HT-29 (cell line): ENCODE measurements around the gene TEX30. TPM values are rescaled to one million over a fixed set of nuclear protein-coding genes. Genes with fewer than 3 reads are reported as not detected.
"Not testable (repeated sequence)": the region's sequence is repeated elsewhere in the genome, so short reads cannot be mapped to it uniquely, and the experiment has no call there.

Experiments
- DNase-seq: peaks from one replicate; pipeline ENCODE4 v3.0.0-alpha.2; 2015; ENCODE audit warnings: low spot score
- total RNA-seq: library from RNA; depleted of rRNA; stranded (reverse); fragments of >200 nt; shearing (Covaris generic); gene quantifications from 2 replicates; pipeline ENCODE4 v1.2.3, GENCODE V29; 2014; rRNA removed

Gene TEX30
- total RNA-seq: 15.4 and 19.4 TPM in 2 replicates

DNA sequence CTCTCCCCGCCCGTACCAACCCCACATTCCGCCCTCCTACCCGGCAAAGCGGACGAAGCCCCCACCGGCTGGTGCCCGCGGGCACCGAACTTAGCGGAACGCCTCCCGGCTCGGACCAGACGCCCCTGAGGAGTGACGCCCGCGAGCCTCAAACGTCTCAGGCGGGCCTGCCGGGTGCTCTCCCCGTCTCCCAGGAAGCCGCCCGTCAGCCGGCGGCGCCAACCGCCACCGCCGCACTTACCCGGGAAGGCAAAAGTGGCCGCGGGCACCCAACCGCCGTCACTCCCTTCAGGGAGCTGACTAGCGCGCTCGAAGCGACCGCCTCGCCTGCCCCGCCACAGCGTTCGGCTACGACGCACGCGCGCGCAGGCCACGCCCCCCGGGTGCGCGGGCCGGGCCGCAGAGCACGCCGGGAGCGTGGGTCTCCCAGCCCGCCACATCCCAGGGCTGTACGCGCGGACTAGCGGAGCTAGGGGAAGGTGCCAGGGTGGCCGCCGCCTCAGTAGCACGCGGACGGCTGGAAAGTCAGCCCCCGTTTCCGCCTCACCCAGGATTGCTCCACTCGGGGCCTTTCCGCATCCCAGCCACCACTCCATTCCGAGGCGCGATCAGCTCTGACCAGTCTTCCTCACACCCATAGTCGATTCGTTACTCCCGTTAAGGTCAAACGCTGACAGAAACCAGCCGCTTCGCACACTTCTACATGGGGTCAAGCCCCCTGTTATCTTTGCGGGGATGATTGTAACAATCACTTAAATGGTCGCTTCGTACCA, at the start of gene TEX30:
TSS of gene TEX30 (minus strand) at position 346 of the 773 bp plus-strand sequence. CDS start 3,760 bp downstream, outside the sequence.
- DNase-seq: peak; percentile 89

DNA sequence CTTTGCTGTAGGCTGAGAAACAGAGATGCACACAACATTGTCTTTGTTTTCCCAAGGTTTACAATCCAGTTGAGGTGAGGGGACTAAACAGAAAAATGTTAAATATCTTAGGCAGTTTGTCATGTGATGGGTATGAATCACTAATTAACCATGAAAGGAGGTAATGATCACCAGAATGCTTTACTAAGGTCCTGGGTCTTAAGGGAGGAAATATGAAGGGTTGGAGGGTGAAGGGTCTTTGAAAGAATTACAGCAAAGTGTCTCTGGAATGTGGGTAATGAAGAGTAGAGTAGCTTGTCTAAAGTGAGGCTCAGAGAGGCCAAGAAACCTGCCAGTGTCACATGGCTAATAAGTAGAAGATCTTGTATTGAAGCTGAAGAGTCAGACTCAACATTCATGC, 44.3 kb upstream of the TEX30 start:
- no peak for DNase-seq

DNA sequence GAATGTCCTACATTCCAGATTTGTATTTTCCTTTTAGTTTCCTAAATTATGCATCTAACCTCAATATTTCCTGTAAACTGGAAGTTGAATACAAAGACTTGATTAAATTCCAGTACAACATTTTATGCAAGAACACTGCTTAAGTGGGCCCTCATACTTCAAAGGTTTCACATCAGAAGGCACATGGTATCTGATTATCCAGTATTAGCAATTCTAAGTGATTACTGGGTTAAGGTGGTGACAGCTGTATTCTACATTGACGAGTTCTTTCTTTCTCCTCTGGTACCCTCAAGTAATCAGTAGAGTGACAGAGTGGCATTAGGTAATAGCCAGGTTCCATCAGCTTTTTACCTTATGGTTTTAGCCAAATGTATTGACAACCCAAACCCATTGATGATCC, 43.7 kb upstream of the TEX30 start:
- DNase-seq: no peak

DNA sequence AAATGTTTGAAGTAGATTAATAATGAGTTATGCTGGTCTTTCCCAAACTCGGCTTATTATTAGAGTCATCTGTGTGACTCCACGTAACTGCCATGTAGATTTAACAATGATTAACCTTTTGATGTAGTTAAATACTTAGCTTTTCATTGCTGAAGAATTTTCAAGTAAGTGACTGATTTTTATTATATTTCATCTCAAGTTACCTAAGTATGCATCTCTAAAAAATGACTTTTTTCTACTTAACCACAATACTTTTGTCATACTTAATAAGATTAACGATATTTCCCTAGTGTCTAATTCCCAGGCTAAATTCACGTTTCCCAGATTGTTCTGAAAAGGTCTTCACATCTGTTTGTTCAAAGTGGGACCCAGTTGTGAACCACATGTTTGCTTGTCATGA, 43.1 kb upstream of the TEX30 start:
- DNase-seq: no peak

DNA sequence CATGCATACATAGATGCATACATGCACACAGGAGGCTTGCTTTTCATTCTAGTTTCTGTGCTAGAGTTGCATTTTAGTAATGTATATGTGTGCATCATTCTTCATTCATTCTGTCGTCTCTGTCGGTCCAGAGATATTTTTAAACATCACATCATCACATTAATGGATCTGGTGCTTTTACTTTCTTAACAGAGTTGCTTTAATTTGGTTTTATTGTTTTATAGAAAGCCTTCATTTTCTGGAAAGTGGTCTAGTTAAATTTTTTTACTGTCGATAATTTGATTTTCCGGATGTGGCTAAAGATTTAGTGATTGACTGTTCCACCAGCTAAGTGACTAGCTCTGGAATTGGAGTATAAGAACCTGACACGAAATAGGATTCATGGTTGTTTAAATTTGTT, 42.2 kb upstream of the TEX30 start:
- no peak for DNase-seq

DNA sequence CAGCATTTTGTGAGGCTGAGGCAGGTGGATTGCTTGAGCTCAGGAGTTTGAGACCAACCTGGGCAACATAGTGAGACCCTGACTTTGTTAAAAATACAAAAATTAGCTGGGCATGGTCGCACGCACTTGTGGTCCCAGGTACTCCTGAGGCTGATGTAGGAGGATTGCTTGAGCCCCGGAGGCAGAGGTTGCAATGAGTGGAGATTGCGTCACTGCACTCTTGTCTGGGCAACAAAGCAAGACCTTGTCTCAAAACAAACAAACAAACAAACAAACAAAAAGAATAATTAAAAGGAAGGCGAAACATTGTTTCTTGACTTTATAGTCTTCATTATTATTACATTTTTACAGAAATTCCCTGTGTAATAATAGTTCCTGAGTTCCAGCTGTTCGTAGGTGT, 41.2 kb upstream of the TEX30 start:
- DNase-seq: no peak

DNA sequence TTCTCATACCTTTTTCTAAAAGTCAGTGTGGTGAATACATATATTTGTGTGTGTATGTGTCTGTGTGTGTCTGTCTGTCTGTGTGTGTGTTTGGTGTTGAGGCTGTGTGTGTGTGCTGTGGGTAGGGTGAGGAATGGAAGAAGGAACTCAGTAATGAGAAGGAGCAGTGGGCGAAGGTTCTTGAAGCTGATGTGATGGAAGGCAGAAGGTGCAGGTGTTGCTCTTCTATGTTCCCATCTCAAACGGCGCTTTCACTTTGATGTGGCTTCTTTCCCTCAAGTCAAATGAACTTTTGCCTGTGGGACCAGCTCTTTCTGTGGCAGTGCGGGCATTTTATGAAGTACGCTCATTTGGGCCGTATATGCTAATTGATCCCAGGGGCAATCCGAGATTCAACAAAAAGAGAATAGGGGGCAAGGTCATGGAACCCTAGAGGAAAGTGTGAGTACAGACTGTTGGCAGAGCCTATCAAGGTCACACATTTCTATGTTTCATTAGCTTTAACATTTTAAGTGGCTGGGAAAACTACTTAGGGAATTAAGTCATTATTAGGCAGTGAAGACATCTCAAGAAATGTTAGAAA, 40.5 kb upstream of the TEX30 start:
- no peak for DNase-seq

DNA sequence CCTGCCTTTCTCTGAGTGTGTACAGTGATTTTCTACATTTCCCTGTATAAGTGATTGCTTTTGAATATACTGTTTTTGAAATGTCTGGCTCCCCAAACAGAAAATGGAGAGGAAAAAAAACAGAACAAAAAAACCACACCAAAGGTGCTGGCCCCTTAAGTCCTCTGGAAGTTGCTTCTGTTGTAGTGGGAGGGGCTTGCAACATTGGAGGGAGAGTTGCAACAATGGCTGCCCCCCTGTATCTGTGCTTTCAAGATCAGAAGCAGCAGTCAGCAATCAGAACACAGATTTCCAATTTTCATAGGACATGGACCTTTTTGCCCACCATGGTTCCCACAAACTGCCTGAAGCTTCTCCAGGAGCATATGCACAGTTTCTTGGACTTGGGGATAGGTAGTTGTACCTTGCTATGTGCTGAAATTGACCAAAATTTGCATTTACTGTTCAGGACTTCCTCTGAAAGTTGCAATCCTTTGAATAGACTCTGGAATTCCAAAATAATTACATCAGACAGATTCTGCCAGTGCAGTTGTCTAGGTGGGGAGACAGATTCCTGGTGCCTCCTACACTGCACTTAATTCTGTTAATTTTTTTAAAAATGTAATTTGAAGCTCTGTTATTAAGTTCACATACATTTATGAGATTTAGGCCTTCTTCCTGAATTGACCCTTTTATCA, 39.2 kb upstream of the TEX30 start:
- DNase-seq: no peak

DNA sequence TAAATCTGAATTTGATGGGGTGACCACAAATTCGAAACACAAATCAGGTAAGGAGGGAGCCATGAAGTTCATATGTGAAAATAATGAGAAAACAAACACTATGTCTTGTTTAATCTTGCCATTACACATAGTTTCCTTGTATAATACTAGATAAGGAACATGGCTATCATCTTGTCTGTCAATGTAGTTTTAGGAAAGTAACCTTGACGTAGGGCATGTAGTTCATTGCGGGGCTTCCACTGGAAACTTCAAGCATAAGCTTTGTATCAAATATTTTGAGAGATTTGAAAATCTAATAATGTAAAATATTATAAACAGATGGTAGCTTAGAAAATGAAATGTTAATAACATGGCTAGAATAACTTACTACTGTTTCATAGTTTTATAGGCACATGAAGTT, 34.1 kb upstream of the TEX30 start:
- no peak for DNase-seq

DNA sequence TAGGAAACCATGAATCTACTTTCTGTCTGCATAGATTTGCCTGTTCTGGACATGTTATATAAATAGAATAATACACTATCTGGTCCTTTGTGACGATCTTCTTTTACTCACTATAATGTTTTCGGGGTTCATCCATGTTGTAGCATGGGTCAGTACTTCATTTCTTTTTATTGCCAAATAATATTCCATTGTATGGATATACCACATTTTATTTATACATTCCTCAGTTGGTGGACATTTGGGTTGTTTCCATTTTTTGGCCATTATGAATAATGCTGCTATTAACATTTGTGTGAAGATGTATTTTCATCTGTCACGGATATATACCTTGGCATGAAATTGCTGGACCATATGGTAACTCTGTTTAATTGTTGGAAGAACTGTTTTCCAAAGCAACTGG, 32.1 kb upstream of the TEX30 start:
- no peak for DNase-seq

DNA sequence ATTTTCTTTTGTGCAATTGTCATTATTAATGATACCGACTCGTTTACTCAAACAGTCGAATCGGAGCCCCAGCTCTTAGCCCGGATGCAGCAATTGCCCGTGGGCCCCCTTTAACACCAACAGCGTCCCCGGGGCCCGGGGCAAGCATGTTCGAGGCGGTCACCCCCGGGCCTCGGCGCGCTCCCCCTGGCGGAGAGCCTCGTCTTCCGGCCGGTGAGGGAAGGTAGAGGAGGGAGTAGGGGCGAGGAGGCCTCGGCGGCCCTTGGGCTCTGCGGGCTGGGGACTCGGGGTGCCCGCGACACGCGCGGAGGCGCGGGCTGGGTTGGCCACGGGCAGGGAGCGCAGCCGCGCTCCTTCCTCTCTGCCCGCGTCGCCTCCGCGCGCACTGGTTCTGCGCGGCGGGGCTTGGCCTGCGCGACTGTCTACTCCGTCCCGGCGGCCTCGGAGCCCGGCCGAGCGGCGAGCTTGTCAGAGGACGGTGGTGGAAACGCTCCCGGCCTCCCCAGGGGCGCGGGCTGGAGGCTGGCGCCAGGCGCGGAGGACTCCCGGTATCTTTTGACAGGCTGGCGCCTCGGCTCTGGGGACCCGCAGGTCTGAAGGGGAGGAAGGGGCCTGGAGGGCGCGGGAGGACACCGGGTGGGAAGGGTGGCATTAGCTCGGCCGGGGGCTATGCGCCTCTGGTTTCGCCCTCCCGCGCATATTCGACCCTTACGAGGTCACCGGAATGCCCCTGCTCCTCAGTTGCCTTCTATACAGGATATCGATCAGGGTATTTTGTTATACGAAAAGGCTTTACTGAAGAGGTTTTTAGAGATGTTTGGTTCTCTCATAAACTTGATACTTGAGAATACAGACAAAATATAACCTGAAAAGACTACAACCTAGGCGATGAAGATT, 26.8 kb upstream of the TEX30 start:
- peak; percentile 72 for DNase-seq

DNA sequence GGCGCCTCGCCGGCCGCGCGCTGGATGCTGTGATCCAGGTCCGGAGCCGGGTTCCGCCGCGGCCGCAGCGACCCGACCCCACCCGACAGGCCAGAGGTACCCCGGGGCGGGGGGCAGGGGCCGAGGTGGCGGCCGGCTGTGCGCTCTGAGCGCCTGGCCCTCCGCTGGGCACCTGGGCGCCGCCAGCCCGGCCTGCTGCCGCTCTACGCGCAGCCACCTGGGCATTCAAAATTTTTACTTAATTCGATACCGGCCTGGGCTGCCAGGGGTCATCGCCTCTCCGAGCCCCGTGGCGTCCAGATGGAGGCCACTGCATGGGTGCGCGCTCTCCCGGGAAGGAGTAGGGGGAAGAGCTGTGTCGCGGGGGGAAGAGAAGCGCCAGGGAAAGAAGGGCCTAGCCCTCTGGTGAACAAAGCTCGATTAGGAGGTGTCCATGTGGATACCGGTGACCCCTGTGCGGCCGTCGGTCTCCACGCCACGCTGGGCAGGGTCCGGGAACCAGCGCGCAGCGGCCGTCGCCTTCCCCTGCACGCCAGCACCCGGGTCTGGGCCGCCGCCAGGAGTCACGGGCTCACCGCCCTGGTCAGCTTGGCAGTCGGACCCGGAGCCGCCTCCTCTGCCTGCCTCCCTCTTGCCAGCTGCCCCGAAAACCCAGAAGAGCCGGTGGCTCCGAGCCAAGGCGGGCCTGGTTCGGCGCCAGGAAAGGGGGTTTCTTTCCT, 26.0 kb upstream of the TEX30 start:
- DNase-seq: peak; percentile 12

DNA sequence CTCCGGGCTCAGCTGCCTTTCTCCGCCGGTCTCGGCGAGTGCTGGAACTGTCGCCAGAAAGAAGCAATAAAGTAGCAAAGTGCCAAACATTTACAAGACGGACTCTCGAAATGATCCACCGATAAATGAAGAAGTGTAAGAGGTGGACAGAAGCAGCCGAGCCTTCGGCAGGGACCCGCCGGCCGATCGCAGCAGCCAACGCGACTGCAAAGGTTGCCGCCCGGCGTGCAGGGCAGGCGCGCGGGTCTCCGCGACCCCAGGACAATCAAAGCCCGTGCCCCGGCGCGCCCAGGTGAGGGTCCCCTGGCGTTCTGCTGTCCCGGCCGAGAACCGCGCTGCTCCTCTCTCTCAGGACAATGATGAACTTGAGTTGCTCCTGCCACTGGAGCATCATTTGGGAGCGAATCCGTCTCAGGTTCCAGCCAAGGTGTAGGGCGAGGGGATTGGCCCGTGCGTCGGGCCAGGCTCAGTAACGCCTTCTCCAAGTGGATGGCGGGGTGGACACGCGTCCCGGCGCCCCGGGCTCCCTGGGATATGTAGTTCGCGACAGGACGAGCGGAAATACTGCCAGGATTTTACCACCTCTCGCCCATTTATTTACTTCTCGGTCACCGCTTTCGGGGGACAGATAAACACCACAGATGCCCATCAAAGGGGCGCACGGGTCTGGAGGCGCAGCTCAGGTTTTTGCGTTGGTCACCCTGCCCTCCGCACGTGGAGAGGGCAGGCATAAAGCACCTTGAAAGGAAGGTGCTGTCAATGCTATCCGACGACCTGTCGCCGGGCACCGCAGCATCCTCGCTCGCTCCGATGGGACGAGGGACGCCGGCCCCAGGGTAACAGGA, 25.2 kb upstream of the TEX30 start, which contains the start of the genes BIVM and POGLUT2:
TSS of gene BIVM (plus strand) at position 539 of the 845 bp plus-strand sequence. CDS start 8,149 bp downstream, outside the sequence.
TSS of gene POGLUT2 (minus strand) at position 396 of the 845 bp plus-strand sequence. CDS start at position 90, 306 bp downstream.
- DNase-seq: peak; percentile 93

DNA sequence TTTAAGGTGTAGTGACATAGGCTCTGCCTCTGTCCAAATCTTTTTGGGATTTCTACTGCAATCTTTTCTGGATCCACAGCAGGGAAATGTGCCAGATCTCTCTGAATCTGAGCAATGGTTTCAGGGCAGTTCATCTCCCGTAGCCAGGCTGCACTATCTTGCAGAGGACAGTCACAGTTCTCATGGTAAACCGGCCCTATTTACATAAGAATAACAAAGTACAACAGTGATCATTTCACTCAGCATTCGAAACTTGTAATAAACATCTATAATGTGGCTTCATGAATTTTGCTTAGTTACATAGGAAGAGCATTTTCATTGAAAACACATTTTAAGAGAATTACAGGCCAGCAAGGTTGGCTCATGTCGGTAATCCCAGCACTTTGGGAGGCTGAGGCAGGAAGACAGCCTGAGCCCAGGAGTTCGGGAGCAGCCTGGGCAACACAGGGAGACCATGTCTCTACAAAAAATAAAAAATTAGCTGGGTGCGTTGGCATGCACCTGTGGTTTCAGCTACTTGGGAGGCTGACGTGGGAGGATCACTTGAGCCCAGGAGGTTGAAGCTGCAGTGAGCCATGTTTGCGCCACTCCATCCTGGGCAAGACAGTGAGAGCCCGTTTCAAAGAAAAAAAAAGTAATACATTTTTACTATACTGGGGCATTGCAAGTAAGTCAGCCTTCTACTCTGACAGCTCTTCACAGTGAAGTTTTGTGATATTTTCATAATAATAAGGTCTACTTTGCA, 20.2 kb upstream of the TEX30 start:
- no peak for DNase-seq

DNA sequence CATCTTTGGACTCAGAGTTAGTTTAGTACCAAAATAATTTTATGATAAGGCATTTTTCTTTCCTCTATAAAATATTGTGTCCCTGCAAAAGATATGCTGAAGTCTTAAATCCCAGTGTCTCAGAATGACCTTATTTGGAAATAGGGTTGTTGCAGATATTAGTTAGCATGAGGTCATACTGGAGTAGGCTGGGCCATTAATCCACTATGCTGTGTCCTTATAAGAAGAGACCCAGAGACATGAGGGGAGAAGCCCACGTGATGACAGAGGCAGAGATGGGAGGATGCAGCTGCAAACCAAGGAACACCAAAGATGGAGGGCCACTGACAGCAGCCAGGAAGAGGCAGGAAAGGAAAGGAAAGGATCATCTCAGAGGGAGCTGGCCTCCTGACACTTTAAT, 18.8 kb upstream of the TEX30 start:
- DNase-seq: no peak

DNA sequence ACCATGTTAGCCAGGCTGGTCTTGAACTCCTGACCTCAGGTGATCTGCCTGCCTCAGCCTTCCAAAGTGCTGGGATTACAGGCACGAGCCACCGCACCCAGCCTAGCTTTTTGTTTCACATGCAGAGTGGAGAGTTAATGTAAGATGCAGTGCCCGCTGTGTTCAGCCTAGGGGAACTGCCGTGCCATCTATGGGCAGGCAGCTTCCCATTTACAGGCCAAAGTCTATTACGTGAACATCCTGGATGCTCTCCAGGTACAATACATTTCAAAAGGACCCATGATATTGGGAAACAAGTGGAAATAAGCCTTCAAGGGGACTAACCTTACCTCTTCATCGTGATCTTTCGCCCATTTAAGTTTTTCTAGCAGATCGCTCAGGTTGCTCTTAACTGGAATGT, 15.1 kb upstream of the TEX30 start:
- DNase-seq: no peak

DNA sequence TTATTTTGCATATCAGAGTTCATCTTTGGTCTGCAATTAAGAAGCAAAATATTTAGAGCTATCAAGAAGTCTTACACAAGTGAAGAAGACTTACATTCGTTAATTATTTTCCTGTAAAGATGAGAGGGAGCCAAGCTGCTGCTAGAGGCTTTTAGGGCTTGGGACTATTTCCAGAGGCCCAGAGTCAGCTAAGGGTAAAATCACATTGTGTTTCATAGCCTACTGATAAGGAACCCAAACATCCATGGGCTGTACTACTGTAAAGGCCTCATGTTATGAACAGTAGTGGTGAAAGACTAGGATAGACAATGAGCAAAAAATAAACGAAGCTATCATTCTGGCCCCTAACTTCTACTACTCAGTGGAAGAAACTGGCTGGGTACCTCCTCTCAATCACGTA, 10.9 kb upstream of the TEX30 start:
- DNase-seq: no peak

DNA sequence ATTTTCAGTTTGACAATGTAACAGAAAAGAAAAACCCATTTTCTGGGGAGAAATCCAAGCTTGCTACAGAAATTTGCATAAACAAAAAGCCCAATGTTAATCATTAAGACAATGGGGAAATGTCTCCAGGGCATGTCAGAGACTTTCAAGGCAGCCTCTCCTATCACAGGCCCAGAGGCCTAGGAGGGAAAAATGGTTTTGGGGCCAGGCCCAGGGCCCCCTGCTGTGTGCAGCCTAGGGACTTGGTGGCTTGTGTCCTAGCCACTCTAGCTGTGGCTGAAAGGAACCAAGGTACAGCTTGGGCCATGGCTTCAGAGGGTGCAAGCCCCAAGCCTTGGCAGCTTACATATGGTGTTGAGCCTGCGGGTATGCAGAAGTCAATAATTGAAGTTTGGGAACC, 8.0 kb upstream of the TEX30 start:
- no peak for DNase-seq

DNA sequence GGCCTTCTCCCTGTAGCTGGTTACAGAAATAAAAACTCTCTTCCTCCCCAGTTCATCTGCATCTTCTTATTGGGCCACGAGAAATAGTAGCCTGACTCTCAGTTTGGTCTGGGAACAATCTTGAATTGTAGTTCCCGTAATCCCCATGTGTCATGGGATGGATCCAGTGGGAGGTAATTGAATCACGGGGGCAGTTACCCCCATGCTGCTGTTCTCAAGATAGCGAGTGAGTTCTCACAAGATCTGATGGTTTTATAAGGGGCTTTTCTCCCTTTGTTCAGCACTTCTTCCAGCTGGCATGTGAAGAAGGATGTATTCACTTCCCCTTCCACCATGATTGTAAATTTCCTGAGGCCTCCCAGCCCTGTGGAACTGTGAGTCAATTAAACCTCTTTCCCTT, 7.1 kb upstream of the TEX30 start:
- DNase-seq: not testable (repeated sequence)
